GM10847 (cell line): ENCODE measurements around the gene RPS17.

ENCODE experiments used
- POLR2A ChIP-seq: IDR thresholded peaks from 2 replicates; pipeline ENCODE4 v1.6.1; 2011; ENCODE audit not compliant: insufficient read length; ENCODE audit errors: extremely low read depth

Gene RPS17

GRCh38 chr15:82540055-82540983 lies at the start of gene RPS17:
Gene RPS17, minus strand, starts transcription at chr15:82540457. Its CDS starts 29 bp downstream, at chr15:82540428.
- peak; percentile 87 for TF ChIP-seq POLR2A

- no peak for TF ChIP-seq POLR2A
Measured at GRCh38 chr15:82587805-82588204, 47.5 kb upstream of the RPS17 start.

- no peak for TF ChIP-seq POLR2A
Measured at GRCh38 chr15:82585072-82585471, 44.8 kb upstream of the RPS17 start.

- no peak for TF ChIP-seq POLR2A
Measured at GRCh38 chr15:82580713-82581112, 40.5 kb upstream of the RPS17 start.

- no peak for TF ChIP-seq POLR2A
Measured at GRCh38 chr15:82575335-82575734, 35.1 kb upstream of the RPS17 start.

GRCh38 chr15:82572986-82573385 lies 32.7 kb upstream of the RPS17 start:
- no peak for TF ChIP-seq POLR2A

GRCh38 chr15:82572311-82572710 lies 32.1 kb upstream of the RPS17 start:
- TF ChIP-seq POLR2A, result no peak

- no peak for TF ChIP-seq POLR2A
Measured at GRCh38 chr15:82571722-82572222, 31.5 kb upstream of the RPS17 start.

- TF ChIP-seq POLR2A, result no peak
Measured at GRCh38 chr15:82570721-82571508, 30.7 kb upstream of the RPS17 start.

- no peak for TF ChIP-seq POLR2A
Measured at GRCh38 chr15:82569834-82570233, 29.6 kb upstream of the RPS17 start.

- TF ChIP-seq POLR2A, result no peak
Measured at GRCh38 chr15:82568986-82569385, 28.7 kb upstream of the RPS17 start.

- no peak for TF ChIP-seq POLR2A
Measured at GRCh38 chr15:82567661-82568060, 27.4 kb upstream of the RPS17 start.

GRCh38 chr15:82566690-82567089 lies 26.4 kb upstream of the RPS17 start:
- TF ChIP-seq POLR2A, result no peak

- TF ChIP-seq POLR2A, result no peak
Measured at GRCh38 chr15:82558502-82558901, 18.2 kb upstream of the RPS17 start.

- no peak for TF ChIP-seq POLR2A
Measured at GRCh38 chr15:82556315-82557035, 16.2 kb upstream of the RPS17 start.
